Suprapubic skin (tissue), 3 donors: Measurements from ENCODE around the gene DNAAF1.

Experiments used
- POLR2AphosphoS5 ChIP-seq, 3 donors: sonication (generic); formaldehyde crosslinking; IDR thresholded peaks; one replicate each; pipeline ENCODE4 v1.6.1; 2017; ENCODE audit warnings: antibody characterized with exemption in 3 of 3
- TF ChIP-seq, protein P1 (sequence below), 2 donors: fragments of 200-600 bp in 1 of 2; fragments of 450-650 bp in 1 of 2; sonication (generic) in 1 of 2; IDR thresholded peaks; one replicate each; pipeline ENCODE4 v1.5.1; 2016 to 2019; ENCODE audit warnings: antibody characterized with exemption in 2 of 2, mild to moderate bottlenecking in 1 of 2, moderate library complexity in 1 of 2

GRCh38 chr16:84224554-84224953 is 79.4 kb downstream of the DNAAF1 start:
- TF ChIP-seq, protein P1, sequence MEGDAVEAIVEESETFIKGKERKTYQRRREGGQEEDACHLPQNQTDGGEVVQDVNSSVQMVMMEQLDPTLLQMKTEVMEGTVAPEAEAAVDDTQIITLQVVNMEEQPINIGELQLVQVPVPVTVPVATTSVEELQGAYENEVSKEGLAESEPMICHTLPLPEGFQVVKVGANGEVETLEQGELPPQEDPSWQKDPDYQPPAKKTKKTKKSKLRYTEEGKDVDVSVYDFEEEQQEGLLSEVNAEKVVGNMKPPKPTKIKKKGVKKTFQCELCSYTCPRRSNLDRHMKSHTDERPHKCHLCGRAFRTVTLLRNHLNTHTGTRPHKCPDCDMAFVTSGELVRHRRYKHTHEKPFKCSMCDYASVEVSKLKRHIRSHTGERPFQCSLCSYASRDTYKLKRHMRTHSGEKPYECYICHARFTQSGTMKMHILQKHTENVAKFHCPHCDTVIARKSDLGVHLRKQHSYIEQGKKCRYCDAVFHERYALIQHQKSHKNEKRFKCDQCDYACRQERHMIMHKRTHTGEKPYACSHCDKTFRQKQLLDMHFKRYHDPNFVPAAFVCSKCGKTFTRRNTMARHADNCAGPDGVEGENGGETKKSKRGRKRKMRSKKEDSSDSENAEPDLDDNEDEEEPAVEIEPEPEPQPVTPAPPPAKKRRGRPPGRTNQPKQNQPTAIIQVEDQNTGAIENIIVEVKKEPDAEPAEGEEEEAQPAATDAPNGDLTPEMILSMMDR (IDR thresholded peaks at IDR 0.05), result no peak
- no peak for TF ChIP-seq POLR2AphosphoS5 (IDR thresholded peaks at IDR 0.05)
